Endometrial microvascular endothelial cells (primary cell): ENCODE measurements around the gene HAPLN2. TPM values are rescaled to one million over a fixed set of nuclear protein-coding genes. Genes with fewer than 3 reads are reported as not detected.

Experiments
- in situ Hi-C: cut with HindIII; loops from 2 replicates; pipeline ENCODE4 v1.10.0; 2017; ENCODE audit warnings: low sequenced_read_pairs, low pct_unique_long_range_greater_than_20kb; ENCODE audit errors: inconsistent ontology term
- total RNA-seq: library from RNA; depleted of rRNA; stranded (reverse); fragments of >200 nt; gene quantifications from one replicate; pipeline ENCODE4 v1.2.3, GENCODE V29; 2015; ENCODE audit errors: inconsistent ontology term

Gene HAPLN2
- total RNA-seq, 1 donor from 2014 or later = not detected

DNA sequence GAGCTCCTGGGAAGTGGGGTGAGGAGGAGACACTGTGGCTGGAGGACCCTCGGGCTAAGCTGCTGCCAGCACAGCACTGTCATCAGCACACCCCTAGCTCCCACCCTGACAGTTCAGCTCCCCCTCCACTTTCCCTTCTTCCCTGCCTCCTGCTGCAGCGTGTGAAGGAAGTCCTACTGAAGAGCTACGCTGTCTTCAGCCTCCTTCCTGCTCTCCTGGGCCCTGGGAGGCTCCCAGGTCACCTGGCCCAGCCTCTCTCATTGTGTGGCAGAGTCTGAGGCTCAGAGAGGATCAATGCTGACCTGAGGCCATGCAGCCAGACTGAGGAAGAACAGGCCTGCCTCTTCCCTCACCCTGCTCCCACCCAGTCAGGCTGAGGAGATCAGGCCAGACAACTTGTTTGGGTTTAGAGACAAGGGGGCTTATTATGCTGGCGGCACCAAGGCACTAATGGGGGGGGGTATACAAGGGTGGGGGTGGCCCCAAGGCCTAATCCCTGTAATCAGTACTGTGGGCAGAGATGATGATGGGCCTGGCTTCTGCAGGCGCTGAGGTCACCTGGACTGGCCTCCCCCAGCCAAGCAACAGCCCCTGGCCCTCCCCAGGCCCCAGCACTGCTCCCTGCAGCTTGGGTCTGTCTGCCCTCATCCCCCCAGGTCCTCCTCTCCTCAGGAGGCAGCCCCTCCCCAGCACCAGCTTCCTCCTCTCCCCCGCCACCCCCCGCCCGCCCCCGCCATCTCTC, 48.9 kb downstream of the HAPLN2 start:
- in situ Hi-C loops = no loop called here

GRCh38 chr1:156668801-156669637, 49.8 kb downstream of the HAPLN2 start:
- in situ Hi-C loops = no loop called here

DNA sequence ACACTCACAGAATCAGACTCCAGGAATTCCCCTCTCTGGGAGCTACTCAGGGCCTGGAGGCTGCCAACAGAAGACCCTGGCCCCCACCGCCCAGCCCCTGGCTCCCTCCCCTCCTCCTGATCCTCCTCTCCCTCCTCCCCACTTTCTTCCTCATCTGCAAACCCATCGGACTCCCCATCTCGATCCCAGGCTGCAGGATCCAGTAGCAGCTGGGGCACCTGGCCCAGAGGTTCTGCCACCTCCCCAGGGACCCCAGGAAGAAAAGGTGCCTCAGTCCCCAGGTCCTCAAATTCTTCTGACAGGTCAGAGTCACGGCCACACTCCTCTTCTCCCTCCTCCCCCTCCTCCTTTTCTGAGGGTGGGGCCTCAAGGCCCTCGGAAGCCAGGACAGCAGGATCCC, 50.6 kb downstream of the HAPLN2 start:
- in situ Hi-C loops = no loop called here

GRCh38 chr1:156670359-156670758, 51.1 kb downstream of the HAPLN2 start:
- in situ Hi-C loops = no loop called here

- in situ Hi-C loops = no loop called here
Measured at GRCh38 chr1:156670791-156671190, 51.6 kb downstream of the HAPLN2 start.

GRCh38 chr1:156671804-156672203, 52.6 kb downstream of the HAPLN2 start:
- in situ Hi-C loops = no loop called here

- in situ Hi-C loops = no loop called here
Measured at GRCh38 chr1:156673387-156674121, 54.3 kb downstream of the HAPLN2 start.

Other genes starting within 250 kb of the HAPLN2 start
- gene MEF2D, start 118.6 kb upstream of the HAPLN2 start, total RNA-seq = 53.5 TPM
- 39.4 TPM for gene IQGAP3, start 46.9 kb upstream of the HAPLN2 start, total RNA-seq
- not detected for gene TTC24, start 39.7 kb upstream of the HAPLN2 start, total RNA-seq
- 92.0 TPM for gene NAXE, start 27.6 kb upstream of the HAPLN2 start, total RNA-seq
- gene GPATCH4, start 17.9 kb upstream of the HAPLN2 start, total RNA-seq = 12.9 TPM
- not detected for gene BCAN, start 22.7 kb downstream of the HAPLN2 start, total RNA-seq
- gene NES, start 58.0 kb downstream of the HAPLN2 start, total RNA-seq = 239 TPM
- not detected for gene CRABP2, start 86.2 kb downstream of the HAPLN2 start, total RNA-seq
- 3.1 TPM for gene METTL25B, start 109.1 kb downstream of the HAPLN2 start, total RNA-seq
- 21.4 TPM for gene ISG20L2, start 109.4 kb downstream of the HAPLN2 start, total RNA-seq
- 87.7 TPM for gene MRPL24, start 121.7 kb downstream of the HAPLN2 start, total RNA-seq
- gene HDGF, start 132.3 kb downstream of the HAPLN2 start, total RNA-seq = 299 TPM
- gene PRCC, start 148.1 kb downstream of the HAPLN2 start, total RNA-seq = 48.2 TPM
- 0.19 TPM for gene SH2D2A, start 197.4 kb downstream of the HAPLN2 start, total RNA-seq
- not detected for gene INSRR, start 239.7 kb downstream of the HAPLN2 start, total RNA-seq
- not detected for gene NTRK1, start 241.4 kb downstream of the HAPLN2 start, total RNA-seq